Duodenal mucosa (tissue), 2 donors: Measurements from ENCODE around the gene NPBWR2.

Experiments used
- H3K27ac ChIP-seq: one replicate; pipeline ENCODE4 v1.7.0; 2013; ENCODE audit warnings: low read depth, low read length
- H3K27me3 ChIP-seq, 2 donors: one replicate each; pipeline ENCODE4 v1.7.0; 2013; ENCODE audit warnings: low read length in 2 of 2, control low read depth in 1 of 2; ENCODE audit not compliant: insufficient read depth in 2 of 2, control insufficient read depth in 1 of 2
- H3K36me3 ChIP-seq, 2 donors: one replicate each; pipeline ENCODE4 v1.7.0; 2013; ENCODE audit warnings: low read length in 2 of 2, control low read depth in 1 of 2; ENCODE audit not compliant: insufficient read depth in 2 of 2, control insufficient read depth in 1 of 2
- H3K4me1 ChIP-seq, 2 donors: one replicate each; pipeline ENCODE4 v1.7.0; 2013; ENCODE audit warnings: low read length in 2 of 2, control low read depth in 1 of 2; ENCODE audit not compliant: insufficient read depth in 2 of 2, control insufficient read depth in 1 of 2
- H3K4me3 ChIP-seq, 2 donors: one replicate each; pipeline ENCODE4 v1.7.0; 2013; ENCODE audit warnings: low read length in 2 of 2, low read depth in 1 of 2
- H3K9ac ChIP-seq, 2 donors: one replicate each; pipeline ENCODE4 v1.7.0; 2013; ENCODE audit warnings: low read length in 2 of 2, low read depth in 1 of 2
- H3K9me3 ChIP-seq, 2 donors: one replicate each; pipeline ENCODE4 v1.7.0; 2013; ENCODE audit warnings: low read length in 2 of 2, control low read depth in 1 of 2; ENCODE audit not compliant: control insufficient read depth in 1 of 2

NPBWR2 gene

GRCh38 chr20:64102647-64103354 is 4.6 kb downstream of the NPBWR2 start:
- no peaks in the 10 kb centered on the region for H3K9me3 ChIP-seq

GRCh38 chr20:64101731-64102621 is 5.4 kb downstream of the NPBWR2 start:
- Histone ChIP-seq H3K4me3 (no peak overlapping the region), H3K9me3 (no peaks in the 10 kb centered on the region), H3K9ac (no peak overlapping the region), H3K36me3 (peaks cover 0 to 3% of the 10 kb centered on the region in 2 donors), H3K27me3 (peaks cover 23 to 31% of the 10 kb centered on the region in 2 donors), H3K27ac (no peak overlapping the region), H3K4me1 (no peaks in the 10 kb centered on the region)

More at GRCh38 chr20:64102647-64103354, 4.6 kb downstream of the NPBWR2 start:
- H3K4me1 ChIP-seq, result no peaks in the 10 kb centered on the region
- peaks cover 23 to 31% of the 10 kb centered on the region in 2 donors for H3K27me3 ChIP-seq
- H3K4me3 ChIP-seq, result no peak overlapping the region
- H3K36me3 ChIP-seq, result peaks cover 0 to 3% of the 10 kb centered on the region in 2 donors
- no peak overlapping the region for H3K9ac ChIP-seq
- no peak overlapping the region for H3K27ac ChIP-seq

- Histone ChIP-seq H3K36me3 (peaks cover 0 to 3% of the 10 kb centered on the region in 2 donors), H3K9ac (no peak overlapping the region), H3K9me3 (no peaks in the 10 kb centered on the region), H3K4me1 (no peaks in the 10 kb centered on the region), H3K27me3 (peaks cover 23 to 27% of the 10 kb centered on the region in 2 donors), H3K4me3 (no peak overlapping the region), H3K27ac (no peak overlapping the region)
These were observed 6.2 kb downstream of the NPBWR2 start for GRCh38 chr20:64100946-64101688.

GRCh38 chr20:64100566-64100888 is 6.8 kb downstream of the NPBWR2 start:
- H3K36me3 ChIP-seq, result peaks cover 0 to 3% of the 10 kb centered on the region in 2 donors
- H3K4me1 ChIP-seq, result no peaks in the 10 kb centered on the region
- H3K9ac ChIP-seq, result no peak overlapping the region
- H3K4me3 ChIP-seq, result no peak overlapping the region
- H3K27ac ChIP-seq, result no peak overlapping the region
- peaks cover 26 to 30% of the 10 kb centered on the region in 2 donors for H3K27me3 ChIP-seq
- H3K9me3 ChIP-seq, result no peaks in the 10 kb centered on the region

- H3K36me3 ChIP-seq, result peaks cover 0 to 3% of the 10 kb centered on the region in 2 donors
- H3K4me1 ChIP-seq, result no peaks in the 10 kb centered on the region
- no peaks in the 10 kb centered on the region for H3K9me3 ChIP-seq
- H3K9ac ChIP-seq, result no peak overlapping the region
- no peak overlapping the region for H3K27ac ChIP-seq
- H3K4me3 ChIP-seq, result no peak overlapping the region
- peaks cover 28 to 30% of the 10 kb centered on the region in 2 donors for H3K27me3 ChIP-seq
These were observed 7.3 kb downstream of the NPBWR2 start for GRCh38 chr20:64099880-64100565.

- no peak overlapping the region for H3K9ac ChIP-seq
These were observed 8.1 kb downstream of the NPBWR2 start for GRCh38 chr20:64099086-64099786.

GRCh38 chr20:64098471-64099013 is 8.8 kb downstream of the NPBWR2 start:
- H3K4me1 ChIP-seq, result no peaks in the 10 kb centered on the region
- H3K27ac ChIP-seq, result no peak overlapping the region
- H3K36me3 ChIP-seq, result peaks cover 0 to 3% of the 10 kb centered on the region in 2 donors
- H3K9me3 ChIP-seq, result no peaks in the 10 kb centered on the region
- H3K27me3 ChIP-seq, result peaks cover 24 to 30% of the 10 kb centered on the region in 2 donors
- no peak overlapping the region for H3K4me3 ChIP-seq
- H3K9ac ChIP-seq, result no peak overlapping the region

More at GRCh38 chr20:64099086-64099786, 8.1 kb downstream of the NPBWR2 start:
- Histone ChIP-seq H3K4me3 (no peak overlapping the region), H3K4me1 (no peaks in the 10 kb centered on the region), H3K9me3 (no peaks in the 10 kb centered on the region), H3K27ac (no peak overlapping the region), H3K27me3 (peaks cover 28 to 30% of the 10 kb centered on the region in 2 donors), H3K36me3 (peaks cover 0 to 3% of the 10 kb centered on the region in 2 donors)

- no peaks in the 10 kb centered on the region for H3K9me3 ChIP-seq
- peaks cover 13 to 19% of the 10 kb centered on the region in 2 donors for H3K27me3 ChIP-seq
These were observed 10.8 kb downstream of the NPBWR2 start for GRCh38 chr20:64096535-64096934.

GRCh38 chr20:64095927-64096326 is 11.4 kb downstream of the NPBWR2 start:
- H3K9me3 ChIP-seq, result no peaks in the 10 kb centered on the region
- H3K27ac ChIP-seq, result no peak overlapping the region

More at GRCh38 chr20:64096535-64096934, 10.8 kb downstream of the NPBWR2 start:
- Histone ChIP-seq H3K36me3 (peaks cover 0 to 3% of the 10 kb centered on the region in 2 donors), H3K4me1 (no peaks in the 10 kb centered on the region), H3K9ac (no peak overlapping the region), H3K27ac (no peak overlapping the region), H3K4me3 (no peak overlapping the region)

More at GRCh38 chr20:64095927-64096326, 11.4 kb downstream of the NPBWR2 start:
- H3K9ac ChIP-seq, result no peak overlapping the region
- no peaks in the 10 kb centered on the region for H3K4me1 ChIP-seq
- peaks cover 0 to 3% of the 10 kb centered on the region in 2 donors for H3K36me3 ChIP-seq
- H3K4me3 ChIP-seq, result no peak overlapping the region
- H3K27me3 ChIP-seq, result peaks cover 7 to 14% of the 10 kb centered on the region in 2 donors
